Stimulated activated CD4-positive, alpha-beta T cell treated with anti-CD3 and anti-CD28 coated beads, Interleukin-12 subunit alpha, Interleukin-12 subunit beta, amount 100 ng/mL, for 24 hours (primary cell): ENCODE data around the gene DIS3L.
"Not testable (repeated sequence)": the region's sequence is repeated elsewhere in the genome, so short reads cannot be mapped to it uniquely, and the experiment has no call there.

Experiments used
- DNase-seq, 2 experiments: peaks; one replicate each; pipeline ENCODE4 v3.0.0-alpha.2; 2020; ENCODE audit warnings: low read depth in 2 of 2

Gene DIS3L

DNA sequence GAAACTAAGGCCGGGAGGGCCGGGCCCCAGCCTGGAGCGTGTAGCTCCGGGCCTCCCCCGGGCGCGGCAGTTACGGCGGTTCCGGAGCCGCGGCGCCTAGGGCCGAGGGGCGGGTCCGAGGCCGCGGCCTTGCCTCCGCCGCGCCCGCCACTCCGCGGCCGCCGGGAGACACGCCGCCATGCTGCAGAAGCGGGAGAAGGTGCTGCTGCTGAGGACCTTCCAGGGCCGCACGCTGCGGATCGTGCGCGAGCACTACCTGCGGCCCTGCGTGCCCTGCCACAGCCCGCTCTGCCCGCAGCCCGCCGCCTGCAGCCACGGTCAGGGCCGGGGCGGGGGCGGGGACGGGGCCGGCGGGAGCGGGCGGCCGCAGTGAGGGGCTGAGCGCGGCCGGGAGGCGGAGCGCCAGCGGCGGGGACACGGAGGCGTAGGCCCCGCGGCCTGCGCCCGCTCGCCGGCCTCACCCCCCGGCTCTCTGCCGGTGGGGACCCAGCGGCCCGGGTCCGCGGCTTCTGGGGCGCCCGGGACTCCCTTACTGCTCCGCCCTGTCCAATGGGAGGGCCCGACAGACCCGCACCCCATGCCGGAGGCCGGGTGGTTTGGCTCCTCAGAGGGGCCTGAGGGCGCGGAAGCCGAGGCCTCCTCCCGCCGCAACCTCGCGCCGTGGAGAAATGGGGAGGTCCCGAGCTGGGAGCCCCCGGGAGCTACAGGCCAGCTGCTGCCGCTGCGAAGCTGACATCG lies at the start of gene DIS3L:
Gene DIS3L, plus strand, starts transcription at position 150 of the 738 bp plus-strand sequence. Its CDS starts 29 bp downstream, at position 179.
- peak; percentile 46 to 54 for DNase-seq

DNA sequence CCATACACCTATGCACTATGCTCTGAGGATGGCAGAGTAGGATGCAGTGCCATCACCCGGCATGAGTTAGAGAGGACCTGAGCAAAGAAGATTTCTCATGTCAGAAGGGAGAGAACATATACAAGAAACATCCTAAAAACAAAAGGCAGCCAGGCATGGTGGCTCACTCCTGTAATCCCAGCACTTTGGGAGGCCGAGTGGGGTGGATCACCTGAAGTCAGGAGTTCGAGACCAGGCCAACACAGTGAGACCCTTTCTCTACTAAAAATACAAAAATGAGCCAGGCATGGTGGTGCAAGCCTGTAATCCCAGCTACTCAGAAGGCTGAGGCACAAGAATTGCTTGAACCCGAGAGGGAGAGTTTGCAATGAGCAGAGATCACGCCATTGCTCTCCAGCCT lies 47.5 kb upstream of the DIS3L start:
- not testable (repeated sequence) for DNase-seq

GRCh38 chr15:66246937-66247336 lies 46.4 kb upstream of the DIS3L start:
- DNase-seq, result no peak

- DNase-seq, result no peak
Observed at GRCh38 chr15:66249605-66250174, 43.7 kb upstream of the DIS3L start.

DNA sequence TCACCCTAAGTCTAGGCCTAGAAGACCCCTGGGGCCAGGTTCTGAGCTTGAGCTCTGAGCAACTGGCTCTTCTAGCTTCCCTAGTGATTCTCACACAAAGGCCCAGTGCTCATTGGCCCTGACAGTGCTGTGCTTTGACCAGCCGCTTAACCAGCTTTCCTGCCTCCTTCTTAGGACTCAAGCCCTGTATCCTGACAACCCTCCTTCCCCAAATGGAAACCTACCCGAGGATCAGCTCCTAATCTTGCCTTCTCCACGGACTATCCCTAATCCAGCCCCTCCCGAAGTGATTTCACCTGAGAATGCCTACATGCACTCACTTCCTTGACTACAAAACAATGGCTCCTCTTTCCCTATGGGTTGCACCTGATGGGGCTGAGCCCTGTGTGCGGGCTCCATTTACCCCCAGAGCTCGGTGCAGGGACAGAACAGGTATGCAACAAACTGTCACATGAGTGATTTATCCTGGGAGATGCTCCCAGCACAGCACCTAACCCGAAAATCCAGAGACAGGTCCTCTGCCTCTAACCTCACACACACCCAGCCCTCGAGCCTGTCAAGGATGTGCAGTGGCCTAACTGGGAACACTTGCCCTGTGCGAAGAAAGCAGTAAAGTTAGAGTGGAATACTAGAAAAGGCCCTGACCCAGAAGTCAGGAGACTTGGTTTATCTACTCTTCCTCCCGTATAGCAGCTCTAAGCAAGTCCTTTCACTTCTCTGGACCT lies 42.1 kb upstream of the DIS3L start:
- DNase-seq, result no peak

DNA sequence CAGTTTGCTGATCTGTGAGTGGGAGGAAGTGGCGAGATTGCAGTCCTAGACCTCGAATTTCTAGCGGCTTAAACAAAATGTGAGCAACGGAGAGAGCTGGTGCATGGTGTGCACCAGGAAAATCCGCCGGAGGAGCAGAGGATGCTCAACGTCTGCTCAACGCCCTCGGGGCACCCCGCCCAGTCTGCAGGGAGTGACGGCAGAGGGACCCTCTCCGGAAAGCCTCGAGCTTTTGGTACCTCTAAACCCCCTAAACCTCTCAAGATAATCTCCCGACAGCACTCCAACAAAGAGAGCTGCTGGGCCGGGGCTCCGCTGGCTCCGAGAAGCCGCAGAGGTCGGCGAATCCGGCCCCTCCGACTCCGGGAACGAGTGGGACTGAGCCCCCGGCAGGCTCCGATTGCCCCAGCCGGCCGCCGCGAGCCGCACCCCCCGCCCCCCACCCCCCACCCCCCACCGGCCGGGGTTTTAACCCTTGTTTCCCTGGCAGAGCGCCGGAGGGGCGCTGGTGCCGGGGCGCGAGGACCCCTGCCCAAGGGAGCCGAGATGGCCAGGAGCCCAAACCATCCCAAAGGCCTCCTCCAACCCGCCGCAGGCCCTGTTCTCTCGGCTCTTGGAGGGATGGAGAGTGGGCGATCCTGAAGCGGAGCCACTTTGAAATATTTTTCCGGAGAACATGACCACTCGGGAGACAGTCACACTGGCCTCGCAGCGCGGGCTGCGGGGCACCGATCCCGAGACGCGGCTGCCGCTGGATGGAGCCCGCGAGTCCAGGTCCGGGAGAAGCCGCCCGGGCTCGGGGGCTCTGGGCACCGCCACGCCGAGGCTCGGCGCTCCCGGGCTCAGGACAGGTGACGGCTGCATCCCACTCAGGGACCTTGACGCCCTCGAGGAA lies 41.3 kb upstream of the DIS3L start:
- peak in 1 of 2 experiments; percentile 51 for DNase-seq

DNA sequence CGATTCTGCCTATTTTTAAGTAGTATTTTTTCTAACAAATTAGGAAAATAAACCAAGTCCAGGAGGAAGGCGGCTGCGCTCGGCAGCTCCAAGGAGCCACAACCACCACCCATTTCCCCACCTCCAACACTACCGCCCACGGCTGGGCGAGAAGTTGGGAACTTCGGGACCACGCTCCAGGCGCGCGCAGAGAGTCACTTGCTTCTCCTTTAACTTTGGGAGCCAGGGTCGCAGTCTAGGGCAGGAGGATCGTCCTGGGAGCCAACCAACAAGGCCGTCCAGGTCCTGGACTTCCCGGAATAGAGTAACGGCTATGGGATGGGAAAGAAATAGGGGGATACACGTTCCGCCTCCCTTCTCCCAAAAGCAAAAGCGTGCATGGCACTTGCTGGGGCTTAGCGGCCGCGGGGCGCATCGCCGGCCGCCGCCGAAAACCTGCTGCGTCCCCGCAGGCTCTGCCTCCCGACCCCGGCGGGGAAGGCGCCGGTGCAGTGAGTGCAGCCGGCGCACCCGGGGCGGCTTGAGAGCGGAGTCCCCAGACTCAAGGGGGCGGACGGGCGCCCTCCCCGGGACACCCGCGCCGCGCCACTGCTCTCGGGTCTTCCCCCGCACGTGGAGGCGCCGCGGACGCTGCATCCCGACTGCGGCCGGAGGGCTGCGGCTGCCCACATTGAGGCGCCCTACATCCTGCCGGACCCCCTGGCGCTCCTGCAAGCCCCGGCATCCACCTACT lies 40.5 kb upstream of the DIS3L start:
- no peak for DNase-seq

DNA sequence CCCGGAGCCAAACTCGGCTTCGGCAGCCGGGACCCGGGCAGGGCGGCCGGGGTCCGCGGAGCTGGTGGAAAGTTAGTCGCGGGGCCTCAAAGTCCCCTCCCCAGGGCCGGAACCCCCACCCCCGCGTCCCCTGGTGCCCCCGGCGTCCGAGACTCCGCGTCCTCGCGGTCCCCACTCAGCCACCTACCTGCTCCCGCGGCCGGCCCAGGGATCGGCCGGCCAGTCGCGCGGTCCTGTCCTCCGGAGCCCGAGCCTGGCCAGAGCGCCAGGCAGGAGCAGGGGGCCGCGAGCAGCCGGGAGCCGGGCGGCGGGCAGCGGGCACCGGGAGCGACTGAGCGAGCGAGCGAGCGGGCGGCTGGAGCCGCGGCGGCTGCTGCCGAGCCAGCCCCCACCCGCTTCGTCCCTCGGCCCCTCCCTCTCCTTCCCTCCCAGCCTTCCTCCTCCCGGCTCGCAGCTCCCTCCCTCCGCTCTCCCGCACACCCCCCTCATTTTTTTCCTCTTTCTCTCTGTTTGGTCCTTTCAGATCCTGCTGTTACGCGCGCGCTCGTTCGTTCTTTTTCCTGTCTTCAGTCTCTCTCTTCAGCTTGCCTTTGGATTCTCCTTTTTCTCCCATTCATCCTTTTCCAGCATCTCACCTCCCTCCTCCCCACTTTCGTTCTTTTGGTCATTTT lies 39.8 kb upstream of the DIS3L start, which contains the start of gene MEGF11:
Gene MEGF11, minus strand, starts transcription at position 333 of the 671 bp plus-strand sequence. CDS start 125,347 bp downstream, outside the sequence.
- DNase-seq, result no peak

- no peak for DNase-seq
Observed at GRCh38 chr15:66254089-66254950, 39.0 kb upstream of the DIS3L start.

DNA sequence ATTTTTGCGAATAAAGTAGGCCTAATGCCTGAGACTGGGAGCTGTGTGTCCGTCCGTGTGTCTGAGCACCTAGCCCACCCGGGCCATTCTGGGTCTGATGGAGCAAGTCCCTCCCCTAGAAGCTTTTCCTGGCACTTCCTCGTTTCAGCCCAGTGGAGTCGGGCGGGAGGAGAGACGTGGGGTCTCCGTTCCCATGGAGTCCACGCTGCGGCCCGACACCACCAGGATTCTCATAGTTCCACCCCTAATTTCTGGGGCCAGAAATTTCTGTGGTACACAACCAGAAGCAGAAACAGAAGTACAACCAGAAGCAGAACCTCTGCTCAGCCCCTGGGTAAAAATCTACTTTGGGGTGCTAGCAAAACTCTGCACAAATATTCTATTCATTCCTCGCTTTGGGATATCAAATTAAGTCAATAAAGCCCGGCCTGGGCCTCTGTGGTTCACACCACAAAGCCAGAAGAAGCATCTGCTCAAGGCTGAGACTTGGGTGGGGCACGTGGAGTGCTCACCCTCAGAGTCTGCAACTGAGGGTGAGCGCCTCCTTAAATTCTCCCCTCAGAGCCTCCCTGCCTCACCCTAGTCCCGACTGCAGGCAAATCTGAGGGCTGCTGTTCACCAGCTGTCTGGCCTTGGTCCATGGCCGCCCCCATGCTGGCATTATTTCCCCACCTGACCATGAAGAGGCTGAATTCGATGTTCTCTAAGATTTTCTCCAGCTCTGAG lies 38.3 kb upstream of the DIS3L start:
- no peak for DNase-seq

- no peak for DNase-seq
Observed at GRCh38 chr15:66256692-66257091, 36.7 kb upstream of the DIS3L start.

GRCh38 chr15:66261056-66261455 lies 32.3 kb upstream of the DIS3L start:
- no peak for DNase-seq

GRCh38 chr15:66262837-66263236 lies 30.5 kb upstream of the DIS3L start:
- DNase-seq, result not testable (repeated sequence)

DNA sequence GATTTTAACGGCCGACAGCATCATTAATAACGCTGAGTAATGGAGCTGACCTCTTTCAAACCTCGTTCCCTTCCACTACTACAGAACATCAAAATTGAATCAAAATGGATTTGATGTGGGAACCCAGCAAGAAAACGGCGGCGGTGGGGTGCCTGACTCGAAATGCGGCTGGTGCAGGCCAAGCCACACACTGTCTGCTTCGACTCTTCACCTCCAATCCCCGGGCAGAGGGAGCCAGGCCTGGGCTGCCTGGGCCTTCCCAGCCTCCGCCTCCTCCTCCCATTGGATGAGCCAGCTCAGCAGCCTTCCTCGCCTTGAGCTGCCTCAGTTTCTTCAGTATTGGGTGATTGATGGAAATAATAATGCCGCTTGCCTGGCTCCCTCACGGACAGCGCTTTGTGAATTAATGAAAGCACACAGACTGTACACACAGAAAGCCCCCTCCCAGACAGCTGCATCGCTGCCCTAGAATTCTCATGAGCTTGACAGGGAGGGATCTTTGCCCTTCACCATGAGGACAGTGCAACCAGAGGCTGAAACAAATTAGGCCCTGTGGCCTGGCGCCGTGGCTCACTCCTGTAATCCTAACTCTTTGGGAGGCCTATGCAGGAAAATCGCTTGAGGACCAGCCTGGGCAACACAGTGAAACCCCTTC lies 28.4 kb upstream of the DIS3L start:
- no peak for DNase-seq

- DNase-seq, result no peak
Observed at GRCh38 chr15:66269326-66270090, 23.9 kb upstream of the DIS3L start.

GRCh38 chr15:66270932-66271331 lies 22.4 kb upstream of the DIS3L start:
- DNase-seq, result no peak

DNA sequence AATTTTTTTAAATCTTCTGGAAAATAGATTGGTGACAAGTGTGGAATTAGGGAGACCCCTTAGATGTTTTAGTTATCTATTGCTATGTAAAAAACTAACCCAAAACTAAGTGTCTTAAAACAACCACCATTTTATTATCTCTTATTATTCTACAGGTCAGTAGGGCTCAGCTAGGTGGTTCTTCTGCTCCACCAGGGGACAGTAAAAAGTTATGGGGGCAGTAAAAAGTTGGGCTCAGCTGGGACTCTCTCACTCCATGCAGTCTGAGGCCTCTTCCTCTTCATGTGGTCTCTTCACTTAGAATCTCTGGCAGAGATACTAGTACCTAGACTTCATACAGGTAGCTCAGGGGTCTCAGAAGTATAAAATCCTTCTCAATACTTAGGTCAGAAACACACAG lies 18.0 kb upstream of the DIS3L start:
- no peak for DNase-seq
